GM21381 (cell line): ENCODE measurements around the gene SRP19.
"Not testable (repeated sequence)": the region's sequence is repeated elsewhere in the genome, so short reads cannot be mapped to it uniquely, and the experiment has no call there.

Source experiments
- ATAC-seq: cut with Tn5 transposase; IDR thresholded peaks from one replicate; pipeline ENCODE4 v1.9.1; 2021; ENCODE audit warnings: mild to moderate bottlenecking, moderate library complexity; ENCODE audit not compliant: unreplicated experiment

Gene SRP19

DNA sequence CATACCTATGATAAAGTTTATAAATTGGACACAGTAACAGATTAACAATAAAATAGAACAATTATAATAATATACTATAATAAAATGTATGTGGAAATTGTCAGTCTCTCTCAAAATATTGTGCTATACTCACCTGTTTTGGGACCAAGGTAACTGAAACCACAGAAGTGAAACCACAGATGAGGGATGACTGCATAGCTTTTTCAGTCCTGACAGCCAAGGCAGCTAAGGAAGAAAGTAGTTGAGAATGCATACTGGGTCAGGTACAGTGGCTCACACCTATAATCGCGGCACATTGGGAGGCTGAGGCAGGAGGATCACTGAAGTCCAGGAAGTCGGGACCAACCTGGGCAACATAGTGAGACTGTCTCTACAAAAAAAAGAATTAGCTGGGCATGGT lies 8.9 kb downstream of the SRP19 start:
- ATAC-seq: peak; percentile 77

DNA sequence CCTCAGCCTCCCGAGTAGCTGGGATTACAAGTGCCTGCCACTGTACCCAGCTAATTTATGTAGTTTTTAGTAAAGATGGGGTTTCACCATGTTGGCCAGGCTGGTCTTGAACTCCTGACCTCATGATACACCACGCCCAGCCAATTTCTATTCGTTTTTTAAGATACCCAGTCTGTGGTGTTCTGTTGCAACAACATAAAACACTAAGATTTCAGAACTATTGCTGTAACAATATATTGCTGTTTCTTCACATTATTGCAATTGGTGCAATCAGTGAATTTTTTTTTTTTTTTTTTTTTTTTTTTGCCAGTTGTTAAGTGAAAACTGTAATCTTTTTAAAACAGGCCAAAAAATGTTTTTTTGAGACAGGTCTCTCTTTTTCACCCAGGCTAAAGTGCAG lies 9.9 kb downstream of the SRP19 start:
- no peak for ATAC-seq

DNA sequence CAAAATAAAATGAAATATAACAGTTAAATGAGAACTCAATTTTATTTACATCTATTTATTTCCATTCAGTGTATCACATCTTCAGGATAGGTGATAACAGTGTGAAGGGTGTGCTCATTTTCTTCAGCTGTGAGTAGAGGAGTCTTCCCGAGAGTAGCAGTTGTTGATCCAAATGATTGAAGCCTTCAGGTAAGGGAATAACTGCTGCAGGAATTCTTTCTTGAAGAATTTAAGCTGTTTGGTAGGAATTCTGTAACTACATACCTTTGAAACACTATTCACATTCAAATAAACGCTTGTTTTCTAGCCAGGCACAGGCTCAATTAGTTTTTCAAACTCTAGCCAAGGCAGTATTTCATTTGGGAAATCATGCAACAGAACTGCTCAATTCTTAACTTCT lies 15.3 kb downstream of the SRP19 start:
- ATAC-seq: no peak

DNA sequence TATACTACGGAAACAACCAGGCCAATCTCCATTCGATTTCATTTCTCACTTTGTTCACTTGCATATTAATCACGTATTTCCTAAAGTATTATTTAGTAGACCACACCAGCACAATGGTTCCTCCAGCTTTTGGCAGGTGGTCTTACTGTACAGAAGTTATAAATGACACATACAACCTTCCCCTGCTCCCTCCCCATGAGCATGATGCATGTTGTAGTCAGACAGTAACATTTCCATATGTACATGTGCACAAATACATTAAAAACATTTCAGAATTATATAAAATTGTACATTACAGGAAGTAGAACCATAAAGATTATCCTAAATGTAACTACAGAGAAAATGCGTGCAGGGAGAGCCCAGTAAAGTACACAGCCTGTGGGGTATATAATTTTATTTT lies 17.0 kb downstream of the SRP19 start:
- ATAC-seq: no peak

DNA sequence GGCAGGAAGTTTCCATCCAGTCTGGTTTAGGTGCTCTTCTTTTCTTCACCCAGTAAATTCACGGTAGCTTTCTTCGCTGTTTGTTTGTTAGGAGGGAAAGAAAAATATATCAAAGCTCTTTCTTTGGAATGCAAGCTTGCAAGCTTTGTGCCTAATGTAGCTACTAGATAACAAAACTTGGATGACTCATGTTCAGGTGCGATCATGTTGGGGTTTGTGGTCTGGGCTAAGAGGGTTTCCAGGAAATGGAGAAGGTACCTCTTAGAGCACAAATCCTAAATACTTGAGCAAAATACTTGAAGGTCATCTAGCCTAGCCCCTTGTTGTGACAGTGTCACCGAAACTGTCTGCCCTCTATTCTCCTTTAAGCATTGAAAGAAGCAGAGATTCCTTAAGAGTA lies 17.7 kb downstream of the SRP19 start:
- ATAC-seq: no peak

DNA sequence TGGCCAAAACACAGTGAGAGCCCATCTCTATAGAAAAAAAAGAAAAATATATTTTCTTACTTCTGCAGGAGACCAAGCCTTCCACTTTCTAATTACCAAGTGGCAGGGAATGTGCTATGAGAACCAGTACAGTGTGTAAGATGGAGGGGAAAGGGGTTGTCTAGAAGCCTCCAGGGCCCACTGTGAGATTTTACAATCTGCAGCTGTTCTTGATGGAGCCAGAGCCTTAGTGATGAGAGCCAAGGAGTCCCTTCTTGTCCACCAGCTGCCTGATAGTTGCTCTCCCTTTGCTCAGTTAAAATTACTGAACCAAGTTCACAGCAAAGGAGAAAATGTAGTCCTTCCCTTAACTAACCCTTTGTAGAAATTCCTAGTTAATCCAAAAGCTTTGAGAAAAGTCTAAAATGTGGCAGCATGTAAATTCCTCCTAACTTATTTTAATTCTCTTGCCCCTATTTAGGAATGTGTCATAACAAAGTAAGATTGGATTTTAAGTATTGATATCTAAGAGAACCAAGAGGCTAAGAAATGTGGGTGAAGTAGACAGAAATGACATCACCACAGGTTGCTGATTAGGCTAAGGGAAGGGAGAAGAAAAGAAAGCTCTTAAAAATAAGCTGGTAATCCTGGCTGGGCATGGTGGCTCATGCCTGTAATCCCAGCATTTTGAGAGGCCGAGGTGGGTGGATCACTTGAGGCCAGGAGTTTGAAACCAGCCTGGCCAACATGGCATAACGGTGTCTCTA lies 19.3 kb downstream of the SRP19 start:
- ATAC-seq: no peak

DNA sequence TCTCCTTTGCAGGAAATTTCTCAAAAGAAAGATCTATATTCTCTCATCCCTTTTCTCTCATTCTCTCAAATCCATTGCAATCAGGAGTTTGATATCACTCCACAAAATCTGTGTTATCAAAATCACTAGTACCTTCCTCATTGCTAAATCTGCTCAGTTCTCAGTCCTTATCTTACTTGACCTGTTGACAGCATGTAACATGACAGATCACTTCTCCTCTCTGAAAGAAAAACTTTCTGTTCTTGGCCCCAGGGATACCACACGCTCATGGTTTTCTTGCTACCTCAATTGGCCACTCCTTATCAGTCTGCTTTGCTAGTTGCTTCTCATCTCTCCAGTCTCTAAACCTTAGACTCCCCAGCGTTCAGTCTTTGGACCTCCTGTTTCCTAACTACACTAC lies 22.1 kb downstream of the SRP19 start:
- no peak for ATAC-seq

DNA sequence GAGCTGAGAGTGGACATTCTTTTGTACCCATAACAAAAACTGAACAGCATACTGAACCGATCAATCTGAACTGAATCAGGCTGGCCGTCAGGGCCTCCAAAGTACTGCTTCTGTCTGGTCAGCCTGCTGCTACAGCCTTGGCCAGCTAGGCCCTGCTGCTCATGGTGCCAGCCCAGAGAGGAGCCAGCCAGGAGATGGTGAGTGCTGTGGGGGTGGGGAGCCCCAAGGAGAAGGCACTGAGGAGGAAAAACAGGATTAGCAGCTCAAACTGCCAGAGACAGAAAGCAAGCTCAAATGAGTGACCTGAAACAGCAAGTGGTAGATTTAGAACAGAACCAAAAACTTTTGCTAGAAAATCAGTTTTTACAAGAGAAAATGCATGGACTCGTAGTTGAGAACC lies 23.9 kb downstream of the SRP19 start:
- ATAC-seq: no peak

DNA sequence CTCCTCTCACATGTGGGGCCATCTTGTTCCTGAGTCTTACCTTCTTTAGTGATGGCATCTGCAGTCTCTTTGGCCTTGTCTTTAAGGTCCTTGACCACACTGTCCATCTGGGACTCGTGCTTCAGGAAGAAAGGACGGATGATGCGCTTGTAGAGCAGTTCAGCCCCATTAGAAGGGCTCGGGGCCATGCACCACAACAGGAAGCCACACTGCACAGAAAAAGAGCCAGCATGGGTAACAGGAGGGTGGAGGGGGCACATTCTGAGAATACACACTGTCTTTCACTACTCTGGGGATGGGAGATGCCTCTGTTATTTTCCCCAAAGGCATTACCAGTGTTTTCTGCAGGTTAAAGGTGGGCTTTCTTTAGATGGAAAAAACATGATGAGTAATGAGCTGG lies 25.9 kb downstream of the SRP19 start:
- no peak for ATAC-seq

DNA sequence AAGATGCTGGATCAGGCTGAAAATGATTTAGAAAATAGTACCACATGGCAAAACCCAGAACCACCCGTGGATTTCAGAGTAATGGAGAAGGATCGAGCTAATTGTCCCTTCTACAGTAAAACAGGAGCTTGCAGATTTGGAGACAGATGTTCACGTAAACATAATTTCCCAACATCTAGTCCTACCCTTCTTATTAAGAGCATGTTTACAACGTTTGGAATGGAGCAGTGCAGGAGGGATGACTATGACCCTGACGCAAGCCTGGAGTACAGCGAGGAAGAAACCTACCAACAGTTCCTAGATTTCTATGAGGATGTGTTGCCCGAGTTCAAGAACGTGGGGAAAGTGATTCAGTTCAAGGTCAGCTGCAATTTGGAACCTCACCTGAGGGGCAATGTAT lies 31.0 kb downstream of the SRP19 start:
- not testable (repeated sequence) for ATAC-seq

DNA sequence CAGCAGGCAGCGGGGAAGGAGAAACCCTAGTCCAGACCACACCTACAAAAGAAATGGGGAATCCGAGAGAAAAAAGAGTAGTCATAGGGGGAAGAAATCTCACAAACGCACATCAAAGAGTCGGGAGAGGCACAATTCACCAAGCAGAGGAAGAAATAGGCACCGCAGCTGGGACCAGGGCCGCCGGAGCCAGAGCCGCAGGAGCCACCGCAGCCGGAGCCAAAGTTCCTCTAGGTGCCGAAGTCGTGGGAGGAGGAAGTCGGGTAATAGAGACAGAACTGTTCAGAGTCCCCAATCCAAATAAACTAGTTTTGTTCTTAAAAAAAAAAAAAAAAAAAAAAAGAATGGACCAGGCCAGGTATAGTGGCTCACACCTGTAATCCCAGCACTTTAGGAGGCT lies 31.7 kb downstream of the SRP19 start:
- ATAC-seq: no peak

DNA sequence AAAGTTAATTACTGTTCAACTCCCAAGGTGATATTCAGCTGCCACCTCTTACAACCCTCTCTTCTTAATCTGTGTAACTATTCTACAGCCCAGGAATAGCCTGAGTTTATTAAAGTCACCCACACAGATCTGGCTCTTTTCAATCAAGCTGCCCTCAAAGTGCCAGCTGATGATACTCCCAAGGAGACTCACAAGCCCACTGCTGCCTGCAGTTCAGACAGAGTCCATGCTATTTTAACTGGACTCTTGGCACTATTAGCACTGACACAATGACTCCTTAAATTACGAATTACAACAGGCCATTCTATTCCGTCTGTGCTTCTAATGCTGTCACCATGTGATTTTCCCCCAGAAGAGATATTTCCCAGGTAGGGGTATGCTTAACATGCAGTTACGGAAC lies 34.6 kb downstream of the SRP19 start:
- no peak for ATAC-seq

DNA sequence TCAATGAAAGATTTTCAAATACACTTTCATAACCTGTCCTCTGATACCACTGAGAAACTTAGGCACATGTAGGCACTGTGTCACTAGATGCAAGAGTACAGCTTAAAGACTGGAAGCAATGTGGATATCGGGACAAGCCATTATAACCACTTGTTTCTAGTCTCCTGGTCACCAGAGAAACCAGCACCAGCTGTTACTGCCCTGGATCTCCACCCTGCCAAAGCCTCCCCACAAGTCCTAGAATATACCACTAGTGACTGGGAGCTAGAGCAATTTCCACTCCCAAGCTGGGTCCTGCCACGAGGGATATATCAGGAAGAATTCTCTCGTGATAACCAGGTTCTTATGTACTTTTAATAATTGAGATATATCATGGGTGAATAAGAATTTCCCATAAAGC lies 41.5 kb downstream of the SRP19 start:
- no peak for ATAC-seq

DNA sequence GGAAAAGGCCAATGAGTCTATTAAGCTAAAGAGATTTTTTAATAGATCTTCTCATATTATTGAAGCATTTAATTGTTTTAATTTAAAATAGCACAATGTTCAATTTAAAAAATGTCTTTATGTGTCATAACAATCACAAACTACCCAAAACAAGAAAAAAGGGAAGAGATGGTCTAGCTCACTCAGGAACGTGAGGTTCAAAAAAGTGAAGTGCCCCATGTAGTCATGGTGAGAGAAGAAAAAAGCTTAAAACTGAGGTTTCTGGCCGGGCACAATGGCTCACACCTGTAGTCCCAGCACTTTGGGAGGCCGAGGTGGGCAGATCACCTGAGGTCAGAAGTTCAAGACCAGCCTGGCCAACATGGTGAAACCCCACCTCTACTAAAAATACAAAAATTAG lies 43.9 kb downstream of the SRP19 start:
- not testable (repeated sequence) for ATAC-seq

DNA sequence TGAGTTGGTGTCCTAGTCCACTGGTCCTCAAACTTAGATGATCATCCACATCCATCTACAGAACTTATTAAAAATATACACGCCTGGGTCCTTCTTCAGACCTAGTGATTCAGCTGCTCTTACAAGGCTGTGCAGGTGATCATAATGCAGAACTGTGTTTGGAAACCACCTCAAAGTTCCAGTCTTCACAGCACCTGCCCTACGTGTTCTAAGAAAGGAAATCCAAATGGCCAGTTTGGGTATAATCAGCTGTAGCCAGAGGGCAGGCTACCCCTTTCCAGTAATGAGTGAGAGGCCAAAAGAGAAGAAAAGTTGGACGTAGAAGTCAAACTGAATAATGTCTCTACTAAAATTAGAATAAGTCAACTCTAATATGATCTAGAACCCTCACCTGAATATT lies 45.5 kb downstream of the SRP19 start:
- no peak for ATAC-seq

DNA sequence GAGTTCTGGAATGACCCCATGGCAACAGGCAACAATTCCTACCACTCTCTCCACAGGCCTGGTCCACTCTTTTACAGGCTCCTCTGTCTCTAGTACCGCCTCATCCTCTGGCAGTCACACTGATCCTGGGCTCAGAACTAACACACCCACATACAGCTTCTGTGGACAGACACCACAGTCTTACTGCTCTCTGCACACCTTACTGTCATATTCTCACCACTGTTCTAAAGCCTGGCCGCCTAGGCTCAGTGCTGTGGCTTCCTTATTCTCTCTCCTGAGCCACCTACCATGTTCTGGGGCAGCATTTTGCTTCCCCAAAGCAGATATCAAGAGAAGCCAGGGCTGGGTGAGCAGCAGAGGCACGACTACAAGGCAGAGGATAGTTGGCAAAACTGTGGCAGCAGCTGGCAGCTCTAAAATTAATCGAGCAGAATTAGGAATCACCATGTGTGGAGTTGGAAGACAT lies 46.1 kb downstream of the SRP19 start:
- no peak for ATAC-seq

DNA sequence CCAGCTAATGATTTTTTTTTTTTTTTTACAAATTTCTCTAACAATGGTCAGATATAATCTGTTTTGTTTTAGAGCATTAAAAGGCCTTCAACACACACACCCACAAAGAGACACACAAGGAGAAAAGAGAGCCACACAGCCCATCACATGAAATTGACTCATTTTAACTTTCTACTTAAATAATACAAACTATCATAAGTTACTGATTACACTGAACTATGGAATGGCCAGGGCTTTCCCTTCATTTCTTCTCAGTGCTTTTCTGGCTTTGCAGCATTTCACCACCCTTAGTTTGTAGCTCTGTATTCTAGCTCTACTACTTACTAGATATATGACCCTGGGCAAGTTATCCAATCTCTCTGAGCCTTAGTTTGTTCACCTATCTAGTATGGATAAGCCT lies 47.8 kb downstream of the SRP19 start:
- no peak for ATAC-seq

DNA sequence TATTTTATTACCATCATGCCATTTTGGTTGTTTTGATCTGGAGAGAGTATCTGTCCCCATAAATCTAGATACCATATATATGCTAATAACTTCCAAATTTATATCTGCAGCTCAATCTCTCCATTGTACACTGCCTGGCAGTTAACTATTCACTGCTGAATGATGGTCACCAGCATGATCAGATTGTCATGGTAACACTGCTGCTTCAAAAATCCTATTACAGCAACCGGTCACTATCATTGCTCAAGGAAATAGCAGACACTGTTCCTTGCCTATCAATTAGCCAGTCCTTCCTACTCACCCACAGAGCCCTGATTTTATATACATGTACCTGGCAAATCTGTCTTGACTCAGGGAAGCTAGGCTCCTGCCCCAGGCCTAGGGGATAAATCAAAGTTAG lies 49.4 kb downstream of the SRP19 start:
- ATAC-seq: no peak

DNA sequence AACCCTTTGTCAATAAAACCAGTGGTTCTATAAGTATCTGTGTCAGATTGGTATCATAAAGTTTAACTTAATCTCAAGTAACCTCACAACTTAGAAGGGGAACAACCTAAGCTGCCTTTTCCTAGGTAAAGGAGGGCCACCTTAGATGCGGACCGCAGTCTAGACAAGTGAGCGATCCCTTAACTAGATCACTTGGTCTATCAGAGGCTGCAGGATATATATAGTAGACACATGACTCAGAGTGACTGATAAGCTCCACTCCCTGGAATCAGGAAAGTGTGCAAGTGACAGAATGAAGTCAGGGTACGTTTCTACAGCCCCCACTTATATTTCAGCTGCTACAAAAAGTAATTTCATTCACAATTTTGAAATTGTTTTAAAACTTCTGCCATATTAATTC lies 53.5 kb downstream of the SRP19 start:
- no peak for ATAC-seq

DNA sequence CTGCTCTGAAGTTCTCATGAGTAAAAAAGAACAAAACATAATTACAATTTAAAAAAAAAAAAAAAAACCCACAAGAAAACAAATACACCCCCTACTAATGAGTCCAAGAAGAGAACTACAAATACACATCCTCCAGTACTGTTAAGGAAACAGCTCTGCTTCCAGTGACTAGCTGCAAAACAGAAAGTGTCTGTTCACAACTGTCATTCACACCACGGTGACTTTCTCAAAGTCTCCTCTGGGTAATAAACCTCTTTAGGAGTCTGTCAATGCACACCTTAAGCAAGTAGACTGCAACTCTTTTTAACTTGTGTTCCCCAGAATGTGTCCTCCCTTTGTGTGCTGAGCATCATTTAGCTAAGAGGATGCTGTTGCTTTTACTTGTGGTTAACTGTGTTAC lies 54.7 kb downstream of the SRP19 start:
- peak; percentile 69 for ATAC-seq

DNA sequence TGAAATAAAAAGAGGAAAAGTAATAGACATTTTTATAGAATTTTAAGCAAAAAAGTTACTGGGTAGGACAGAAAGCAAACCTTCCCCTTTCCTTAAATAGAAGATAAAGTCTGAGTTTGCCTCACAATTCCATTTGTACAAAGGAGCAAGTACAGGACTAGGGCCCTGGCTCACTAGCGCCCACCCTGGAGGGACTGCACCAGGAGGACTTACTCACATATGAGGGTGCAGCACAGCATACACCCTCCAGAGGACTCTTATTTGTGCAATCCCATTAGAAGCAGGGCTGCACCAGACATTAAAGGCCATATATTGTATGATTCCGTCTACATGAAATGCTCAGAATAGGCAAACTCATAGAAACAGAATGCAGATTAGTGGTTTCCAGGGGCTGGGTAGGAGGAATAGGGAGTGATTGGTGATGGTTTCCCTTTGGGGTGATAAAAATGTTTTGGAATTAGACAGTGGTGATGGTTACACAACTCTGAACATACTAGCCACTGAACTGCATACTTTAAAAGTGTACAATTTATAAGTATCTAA lies 56.4 kb downstream of the SRP19 start:
- no peak for ATAC-seq

DNA sequence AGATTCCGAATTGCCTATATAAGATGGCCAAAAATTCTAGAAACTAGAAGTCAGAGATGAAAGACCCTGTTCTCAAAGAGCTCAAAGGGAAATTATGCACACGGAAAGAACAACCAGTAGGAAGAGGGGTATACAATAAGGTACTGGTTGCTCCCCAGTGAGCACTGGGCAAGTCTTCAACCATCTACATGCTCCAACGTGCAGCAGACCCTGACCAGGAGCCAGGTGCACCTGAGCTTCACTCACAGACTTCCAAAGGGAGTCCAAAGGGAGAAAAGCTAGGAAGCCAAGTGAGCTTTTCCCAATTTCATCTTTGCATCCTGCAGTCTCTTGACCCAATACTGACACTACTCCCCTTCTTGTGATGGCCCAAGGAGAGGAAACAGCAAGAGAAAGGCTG lies 57.0 kb downstream of the SRP19 start:
- no peak for ATAC-seq

DNA sequence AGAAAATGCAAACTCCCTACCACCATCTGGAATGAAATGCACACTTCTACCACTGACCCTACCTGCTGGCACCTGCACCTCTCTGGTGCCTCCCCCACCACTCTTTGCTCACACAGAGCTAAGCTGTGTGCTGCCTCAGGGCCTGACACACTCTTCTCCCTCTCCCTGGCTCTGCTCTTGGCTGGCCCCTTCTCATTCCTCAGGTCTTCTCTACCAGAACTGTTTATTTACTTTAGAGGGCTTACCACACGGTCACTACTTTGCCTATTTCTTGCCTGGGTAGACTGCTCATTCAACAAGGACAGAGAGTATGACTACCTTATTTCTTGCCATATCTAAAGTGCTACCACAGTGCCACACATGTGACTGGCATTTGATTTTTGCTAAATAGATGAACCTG lies 57.6 kb downstream of the SRP19 start:
- ATAC-seq: no peak
